GM12878 (cell line): ENCODE results near the gene FLAD1. TPM values are rescaled to one million over a fixed set of nuclear protein-coding genes. Genes with fewer than 3 reads are reported as not detected.

Experiments used
- CREM ChIP-seq: IDR thresholded peaks from 2 replicates; pipeline ENCODE4 v1.6.1; 2014; ENCODE audit warnings: antibody characterized with exemption, low read depth
- EP300 ChIP-seq, 2 experiments: fragments of 150-350 bp in 1 of 2; IDR thresholded peaks; 2 replicates each; pipeline ENCODE4 v1.6.1; 2011 to 2012; ENCODE audit warnings: low read depth in 2 of 2, low read length in 2 of 2, borderline replicate concordance in 1 of 2, improper control_type of control experiment in 1 of 2, inconsistent platforms in 1 of 2; ENCODE audit not compliant: control insufficient read depth in 1 of 2
- FOXK2 ChIP-seq: fragments of 450-650 bp; IDR thresholded peaks from 2 replicates; pipeline ENCODE4 v1.6.1; 2017; ENCODE audit warnings: mild to moderate bottlenecking, moderate library complexity
- IKZF2 ChIP-seq, 2 experiments: fragments of 450-650 bp; IDR thresholded peaks; 2 replicates each; pipeline ENCODE4 v1.6.1; 2017; ENCODE audit warnings: mild to moderate bottlenecking in 2 of 2, moderate library complexity in 2 of 2
- KLF5 ChIP-seq: fragments of 450-650 bp; IDR thresholded peaks from 2 replicates; pipeline ENCODE4 v1.6.1; 2014; ENCODE audit warnings: mild to moderate bottlenecking; ENCODE audit not compliant: partially characterized antibody
- LARP7 ChIP-seq: fragments of 450-650 bp; IDR thresholded peaks from 2 replicates; pipeline ENCODE4 v1.6.1; 2017; ENCODE audit warnings: mild to moderate bottlenecking
- MXI1 ChIP-seq: fragments of 150-350 bp; IDR thresholded peaks from 2 replicates; pipeline ENCODE4 v1.6.1; 2011; ENCODE audit warnings: low read depth, mild to moderate bottlenecking, inconsistent platforms, low read length, improper control_type of control experiment
- PAX5 ChIP-seq: IDR thresholded peaks from 2 replicates; pipeline ENCODE4 v1.6.1; 2011; ENCODE audit warnings: low read depth, low read length, borderline replicate concordance
- POLR2AphosphoS5 ChIP-seq: IDR thresholded peaks from 2 replicates; pipeline ENCODE4 v1.6.1; 2011; ENCODE audit warnings: mild to moderate bottlenecking, low read length, inconsistent platforms
- RAD21 ChIP-seq: IDR thresholded peaks from 2 replicates; pipeline ENCODE4 v1.6.1; 2011; ENCODE audit warnings: mild to moderate bottlenecking, low read depth, low read length, moderate library complexity; ENCODE audit not compliant: insufficient read depth
- SMAD5 ChIP-seq: IDR thresholded peaks from 2 replicates; pipeline ENCODE4 v1.6.1; 2016; ENCODE audit warnings: antibody characterized with exemption, low read depth
- TBL1XR1 ChIP-seq: IDR thresholded peaks from 2 replicates; pipeline ENCODE4 v1.6.1; 2012; ENCODE audit warnings: low read depth, low read length, improper control_type of control experiment
- ZNF622 ChIP-seq: fragments of 450-650 bp; IDR thresholded peaks from 2 replicates; pipeline ENCODE4 v1.6.1; 2017; ENCODE audit warnings: mild to moderate bottlenecking, inconsistent platforms
- polyA plus RNA-seq, 11 experiments: library from polyadenylated mRNA; depleted of rRNA in 4 of 11; unstranded in 6 of 11; stranded (reverse) in 5 of 11; fragments of >200 nt; fragmentation: Nextera tagmentation in 4 of 11; fragmentation: Illumina TruSeq in 1 of 11; extraction: Ambion mirVana in 4 of 11; extraction: Trizol in 1 of 11; gene quantifications; 1 replicate in 1 of 11; 2 replicates in 10 of 11; pipeline versions ENCODE4 v1.2.1 to v1.2.3, GENCODE V29; 2011 to 2016; ENCODE audit warnings: inconsistent platforms in 2 of 11, missing spikeins in 2 of 11, low read depth in 1 of 11
- total RNA-seq, 4 experiments: library from RNA; depleted of rRNA in 3 of 4; stranded (reverse); fragments of >200 nt in 3 of 4; fragmentation: Illumina TruSeq in 1 of 4; extraction: Trizol in 1 of 4; gene quantifications; 2 replicates each; pipeline versions ENCODE4 v1.2.1 to v1.2.3, GENCODE V29; 2013 to 2021
- TF ChIP-seq, protein P1 (sequence below): IDR thresholded peaks from 2 replicates; pipeline ENCODE4 v1.6.1; 2012; ENCODE audit warnings: low read depth, low read length, improper control_type of control experiment
- TF ChIP-seq, protein P2 (sequence below): fragments of 450-650 bp; IDR thresholded peaks from 2 replicates; pipeline ENCODE4 v1.6.1; 2016; ENCODE audit warnings: mild to moderate bottlenecking
- TF ChIP-seq, protein P3 (sequence below): fragments of 150-350 bp; IDR thresholded peaks from 2 replicates; pipeline ENCODE4 v1.6.1; 2016; ENCODE audit warnings: low read depth, low read length
- TF ChIP-seq, protein P4 (sequence below): fragments of 450-650 bp; IDR thresholded peaks from 2 replicates; pipeline ENCODE4 v1.6.1; 2018; ENCODE audit warnings: borderline replicate concordance, mild to moderate bottlenecking; ENCODE audit not compliant: partially characterized antibody

Gene FLAD1
- total and polyA plus RNA-seq, 10 of the 15 experiments (the other 5 are each of a cell fraction or from before 2014, with no cell fraction given): 22.9 to 93.4 (median 56.6) TPM

DNA sequence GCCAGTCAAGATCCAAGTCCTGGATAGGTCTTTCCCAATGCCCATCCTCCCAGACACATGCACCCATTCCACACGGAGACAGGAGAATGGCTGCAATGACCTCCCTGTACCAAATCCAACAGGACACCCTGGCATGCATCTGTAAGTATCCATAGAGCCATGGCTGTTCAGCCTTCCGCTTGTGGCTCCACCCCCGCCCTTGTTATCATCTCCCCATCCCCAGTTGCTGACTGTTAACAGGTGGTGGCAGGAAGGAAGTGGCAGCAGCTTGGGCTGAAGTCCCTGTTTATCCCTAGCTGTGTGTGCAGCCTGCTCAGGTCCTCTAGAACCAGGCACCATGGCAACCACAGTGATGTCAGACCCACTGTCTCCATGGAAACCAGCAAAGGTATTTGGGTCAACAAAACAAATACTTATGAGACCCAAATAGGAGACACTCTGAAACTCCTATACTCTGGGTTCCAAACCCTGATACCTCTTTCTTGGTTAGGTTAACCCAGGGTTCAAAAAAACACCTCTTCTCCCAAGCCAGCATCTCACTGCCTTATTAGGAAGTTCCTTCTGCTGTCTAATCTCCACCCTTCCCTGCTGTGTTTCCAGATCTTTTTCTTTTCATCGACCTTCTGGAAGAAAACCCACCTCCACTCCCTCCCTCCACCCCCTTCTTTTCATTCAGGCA, 28.0 kb upstream of the FLAD1 start (continued):
- TF ChIP-seq, protein P1, sequence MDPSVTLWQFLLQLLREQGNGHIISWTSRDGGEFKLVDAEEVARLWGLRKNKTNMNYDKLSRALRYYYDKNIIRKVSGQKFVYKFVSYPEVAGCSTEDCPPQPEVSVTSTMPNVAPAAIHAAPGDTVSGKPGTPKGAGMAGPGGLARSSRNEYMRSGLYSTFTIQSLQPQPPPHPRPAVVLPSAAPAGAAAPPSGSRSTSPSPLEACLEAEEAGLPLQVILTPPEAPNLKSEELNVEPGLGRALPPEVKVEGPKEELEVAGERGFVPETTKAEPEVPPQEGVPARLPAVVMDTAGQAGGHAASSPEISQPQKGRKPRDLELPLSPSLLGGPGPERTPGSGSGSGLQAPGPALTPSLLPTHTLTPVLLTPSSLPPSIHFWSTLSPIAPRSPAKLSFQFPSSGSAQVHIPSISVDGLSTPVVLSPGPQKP: 0 out of 2 replicates have a peak, but pooled peaks have one; percentile 9
- TF ChIP-seq IKZF2 (IDR thresholded peaks at IDR 0.05): peak in 1 of 2 experiments; percentile 46; a peak in 1 of 4 replicates
- TF ChIP-seq RAD21: no peak
- TF ChIP-seq SMAD5: no peak
- TF ChIP-seq POLR2AphosphoS5: 0 out of 2 replicates have a peak, but pooled peaks have one; percentile 49
- no peak for TF ChIP-seq LARP7
- no peak for TF ChIP-seq CREM
- TF ChIP-seq, protein P2, sequence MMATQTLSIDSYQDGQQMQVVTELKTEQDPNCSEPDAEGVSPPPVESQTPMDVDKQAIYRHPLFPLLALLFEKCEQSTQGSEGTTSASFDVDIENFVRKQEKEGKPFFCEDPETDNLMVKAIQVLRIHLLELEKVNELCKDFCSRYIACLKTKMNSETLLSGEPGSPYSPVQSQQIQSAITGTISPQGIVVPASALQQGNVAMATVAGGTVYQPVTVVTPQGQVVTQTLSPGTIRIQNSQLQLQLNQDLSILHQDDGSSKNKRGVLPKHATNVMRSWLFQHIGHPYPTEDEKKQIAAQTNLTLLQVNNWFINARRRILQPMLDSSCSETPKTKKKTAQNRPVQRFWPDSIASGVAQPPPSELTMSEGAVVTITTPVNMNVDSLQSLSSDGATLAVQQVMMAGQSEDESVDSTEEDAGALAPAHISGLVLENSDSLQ: no peak
- TF ChIP-seq EP300 (IDR thresholded peaks at IDR 0.05; ENCODE audit: borderline replicate concordance in 1 of 2, control insufficient read depth in 1 of 2, low read depth in 2 of 2, low read length in 2 of 2): peak in 1 of 2 experiments; percentile 63; a peak in 1 of 4 replicates
- no peak for TF ChIP-seq TBL1XR1
- TF ChIP-seq, protein P3, sequence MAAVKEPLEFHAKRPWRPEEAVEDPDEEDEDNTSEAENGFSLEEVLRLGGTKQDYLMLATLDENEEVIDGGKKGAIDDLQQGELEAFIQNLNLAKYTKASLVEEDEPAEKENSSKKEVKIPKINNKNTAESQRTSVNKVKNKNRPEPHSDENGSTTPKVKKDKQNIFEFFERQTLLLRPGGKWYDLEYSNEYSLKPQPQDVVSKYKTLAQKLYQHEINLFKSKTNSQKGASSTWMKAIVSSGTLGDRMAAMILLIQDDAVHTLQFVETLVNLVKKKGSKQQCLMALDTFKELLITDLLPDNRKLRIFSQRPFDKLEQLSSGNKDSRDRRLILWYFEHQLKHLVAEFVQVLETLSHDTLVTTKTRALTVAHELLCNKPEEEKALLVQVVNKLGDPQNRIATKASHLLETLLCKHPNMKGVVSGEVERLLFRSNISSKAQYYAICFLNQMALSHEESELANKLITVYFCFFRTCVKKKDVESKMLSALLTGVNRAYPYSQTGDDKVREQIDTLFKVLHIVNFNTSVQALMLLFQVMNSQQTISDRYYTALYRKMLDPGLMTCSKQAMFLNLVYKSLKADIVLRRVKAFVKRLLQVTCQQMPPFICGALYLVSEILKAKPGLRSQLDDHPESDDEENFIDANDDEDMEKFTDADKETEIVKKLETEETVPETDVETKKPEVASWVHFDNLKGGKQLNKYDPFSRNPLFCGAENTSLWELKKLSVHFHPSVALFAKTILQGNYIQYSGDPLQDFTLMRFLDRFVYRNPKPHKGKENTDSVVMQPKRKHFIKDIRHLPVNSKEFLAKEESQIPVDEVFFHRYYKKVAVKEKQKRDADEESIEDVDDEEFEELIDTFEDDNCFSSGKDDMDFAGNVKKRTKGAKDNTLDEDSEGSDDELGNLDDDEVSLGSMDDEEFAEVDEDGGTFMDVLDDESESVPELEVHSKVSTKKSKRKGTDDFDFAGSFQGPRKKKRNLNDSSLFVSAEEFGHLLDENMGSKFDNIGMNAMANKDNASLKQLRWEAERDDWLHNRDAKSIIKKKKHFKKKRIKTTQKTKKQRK: no peak
- TF ChIP-seq ZNF622: no peak
- peak; percentile 57 for TF ChIP-seq FOXK2
- TF ChIP-seq, protein P4, sequence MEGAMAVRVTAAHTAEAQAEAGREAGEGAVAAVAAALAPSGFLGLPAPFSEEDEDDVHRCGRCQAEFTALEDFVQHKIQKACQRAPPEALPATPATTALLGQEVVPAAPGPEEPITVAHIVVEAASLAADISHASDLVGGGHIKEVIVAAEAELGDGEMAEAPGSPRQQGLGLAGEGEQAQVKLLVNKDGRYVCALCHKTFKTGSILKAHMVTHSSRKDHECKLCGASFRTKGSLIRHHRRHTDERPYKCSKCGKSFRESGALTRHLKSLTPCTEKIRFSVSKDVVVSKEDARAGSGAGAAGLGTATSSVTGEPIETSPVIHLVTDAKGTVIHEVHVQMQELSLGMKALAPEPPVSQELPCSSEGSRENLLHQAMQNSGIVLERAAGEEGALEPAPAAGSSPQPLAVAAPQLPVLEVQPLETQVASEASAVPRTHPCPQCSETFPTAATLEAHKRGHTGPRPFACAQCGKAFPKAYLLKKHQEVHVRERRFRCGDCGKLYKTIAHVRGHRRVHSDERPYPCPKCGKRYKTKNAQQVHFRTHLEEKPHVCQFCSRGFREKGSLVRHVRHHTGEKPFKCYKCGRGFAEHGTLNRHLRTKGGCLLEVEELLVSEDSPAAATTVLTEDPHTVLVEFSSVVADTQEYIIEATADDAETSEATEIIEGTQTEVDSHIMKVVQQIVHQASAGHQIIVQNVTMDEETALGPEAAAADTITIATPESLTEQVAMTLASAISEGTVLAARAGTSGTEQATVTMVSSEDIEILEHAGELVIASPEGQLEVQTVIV: no peak
- 0 out of 2 replicates have a peak, but pooled peaks have one; percentile 31 for TF ChIP-seq PAX5
- TF ChIP-seq KLF5: peak; percentile 48
- peak; percentile 69; the same call in 1 of the 2 replicates for TF ChIP-seq MXI1
